Dedifferentiated amniotic fluid mesenchymal stem cell (primary cell): ENCODE results near the gene RMI2.

Experiments used
- DNase-seq: peaks from one replicate; pipeline ENCODE4 v3.0.0-alpha.2; 2016; ENCODE audit errors: extremely low spot score

Gene RMI2

GRCh38 chr16:11309895-11310633, 35.2 kb upstream of the RMI2 start:
- no peak for DNase-seq

- DNase-seq, result no peak
These were observed 34.7 kb upstream of the RMI2 start for GRCh38 chr16:11310634-11310977.

DNA sequence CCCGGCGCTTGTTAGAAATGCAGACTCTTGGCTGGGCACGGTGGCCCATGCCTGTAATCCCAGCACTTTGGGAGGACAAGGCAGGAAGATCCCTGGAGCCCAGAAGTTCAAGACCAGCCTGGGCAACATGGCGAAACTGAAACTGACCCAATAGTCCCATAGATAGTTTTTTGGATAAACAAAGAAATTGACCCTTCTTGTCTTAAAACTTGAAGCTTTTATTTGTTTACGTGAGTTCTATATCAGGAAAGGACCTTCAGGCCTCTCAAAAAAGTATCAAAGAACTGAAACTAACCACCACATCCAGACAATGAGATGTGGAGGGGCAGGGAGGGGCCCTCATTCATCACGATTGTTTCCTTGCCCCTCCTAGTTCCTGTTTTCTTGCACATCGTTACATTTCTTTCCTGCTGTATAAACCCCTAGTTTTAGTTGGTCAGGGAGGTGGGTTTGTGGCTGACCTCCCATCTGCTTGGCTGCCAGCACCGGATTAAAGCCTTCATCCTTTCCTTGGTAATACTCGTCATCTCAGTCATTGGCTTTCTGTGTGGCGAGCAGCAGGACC, 34.2 kb upstream of the RMI2 start:
- no peak for DNase-seq

DNA sequence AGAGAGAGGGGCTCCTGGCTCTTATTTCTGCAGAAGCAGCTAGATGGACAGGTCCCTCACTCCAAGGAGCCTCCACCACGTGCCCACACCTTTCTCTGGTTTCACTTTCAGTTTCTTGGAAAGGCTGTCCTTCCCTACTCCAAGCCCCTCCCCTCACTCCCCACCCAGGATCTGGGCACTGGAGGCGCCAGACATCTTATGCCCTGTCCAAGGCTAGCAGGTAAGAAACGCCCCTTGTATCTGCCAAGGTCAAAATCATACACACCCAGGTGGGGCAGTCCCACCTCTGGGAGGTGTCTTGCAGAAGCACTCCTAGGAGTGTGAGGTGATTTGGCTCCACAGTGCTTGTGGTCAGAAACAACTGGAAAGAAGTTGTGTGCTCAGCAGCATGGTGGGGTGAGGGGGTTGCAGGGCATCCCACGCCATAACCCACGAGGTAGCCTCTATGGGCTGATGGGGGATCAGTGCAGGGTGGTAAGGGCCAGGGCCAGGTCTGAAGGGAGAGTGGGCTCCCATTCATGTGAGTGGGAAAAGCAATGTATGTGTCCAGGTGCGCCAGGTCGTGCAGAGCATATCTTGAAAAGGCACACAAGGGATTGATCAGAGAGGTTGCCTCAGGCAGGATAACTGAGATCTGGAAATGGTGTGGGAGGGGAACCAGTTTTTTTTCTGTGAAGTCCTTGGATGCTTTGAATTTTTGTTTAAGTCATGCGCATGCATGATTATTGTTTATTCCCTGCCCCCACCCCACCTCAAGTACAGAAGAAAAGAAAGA, 32.4 kb upstream of the RMI2 start:
- peak; percentile 60 for DNase-seq

GRCh38 chr16:11313493-11314308, 31.6 kb upstream of the RMI2 start:
- DNase-seq, result no peak

- no peak for DNase-seq
These were observed 30.9 kb upstream of the RMI2 start for GRCh38 chr16:11314309-11314894.

DNA sequence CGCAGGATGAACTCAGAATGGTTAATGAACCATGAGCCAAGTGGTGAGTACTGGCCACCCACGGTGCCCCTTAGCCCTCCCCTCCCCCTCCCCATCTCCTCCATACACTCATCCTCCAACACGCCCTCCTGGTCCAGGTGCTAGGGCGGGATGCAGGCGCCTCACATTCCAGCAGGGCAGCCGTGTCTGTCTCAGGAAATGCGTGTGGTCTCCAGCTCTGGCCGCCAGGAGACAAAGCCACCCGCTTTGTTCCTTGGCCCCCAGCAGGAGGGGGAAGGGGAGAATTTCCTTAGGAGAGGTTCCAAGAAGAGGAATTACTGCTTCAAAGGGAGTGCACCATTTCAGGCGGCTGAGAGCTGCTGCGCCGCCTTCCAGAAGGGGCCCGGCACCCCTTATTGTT, 29.7 kb upstream of the RMI2 start:
- no peak for DNase-seq

GRCh38 chr16:11316331-11317015, 28.8 kb upstream of the RMI2 start:
- no peak for DNase-seq

GRCh38 chr16:11318817-11319216, 26.4 kb upstream of the RMI2 start:
- no peak for DNase-seq

DNA sequence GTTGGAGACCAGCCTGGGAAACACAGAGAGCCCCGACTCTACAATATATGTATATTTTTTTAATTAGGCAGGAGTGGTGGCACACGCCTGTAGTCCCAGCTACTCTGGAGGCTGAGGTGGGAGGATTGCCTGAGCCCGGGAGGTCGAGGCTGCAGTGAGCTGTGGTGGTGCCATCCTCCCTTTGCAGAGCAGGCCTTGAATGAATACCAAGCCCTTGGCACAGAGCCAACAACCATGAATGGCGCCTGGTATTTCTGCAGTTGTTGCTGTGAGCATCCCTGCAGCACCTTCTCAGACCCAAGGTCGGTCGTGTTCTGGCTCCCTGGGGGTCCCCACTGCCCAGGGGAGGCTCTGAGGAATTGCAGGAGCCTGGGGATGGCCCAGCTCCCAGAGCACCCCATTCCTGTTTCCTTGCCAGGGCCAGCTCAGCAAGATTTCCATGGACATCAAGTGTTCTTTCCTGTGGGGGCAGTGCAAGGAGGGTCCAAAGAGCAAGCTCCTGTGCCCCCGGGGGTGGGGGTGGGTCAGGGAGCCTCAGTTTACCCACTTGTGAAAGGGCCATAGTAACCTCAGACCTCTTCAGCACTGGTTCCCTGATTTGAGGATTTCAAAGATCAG, 25.6 kb upstream of the RMI2 start:
- DNase-seq, result no peak

DNA sequence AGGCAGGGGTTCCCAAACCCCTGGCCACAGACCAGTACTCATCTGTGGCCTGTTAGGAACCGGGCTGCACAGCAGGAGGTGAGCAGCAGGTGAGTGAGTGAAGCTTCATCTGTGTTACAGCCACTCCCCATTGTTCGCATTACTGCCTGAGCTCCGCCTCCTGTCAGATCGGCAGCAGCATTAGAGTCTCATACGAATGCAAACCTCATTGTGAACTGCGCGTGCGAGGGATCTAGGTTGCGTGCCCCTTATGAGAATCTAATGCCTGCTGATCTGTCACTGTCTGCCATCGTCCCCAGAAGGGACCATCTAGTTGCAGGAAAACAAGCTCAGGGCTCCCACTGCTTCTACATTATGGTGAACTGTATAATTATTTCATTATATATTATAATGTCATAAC, 25.1 kb upstream of the RMI2 start:
- DNase-seq, result no peak

DNA sequence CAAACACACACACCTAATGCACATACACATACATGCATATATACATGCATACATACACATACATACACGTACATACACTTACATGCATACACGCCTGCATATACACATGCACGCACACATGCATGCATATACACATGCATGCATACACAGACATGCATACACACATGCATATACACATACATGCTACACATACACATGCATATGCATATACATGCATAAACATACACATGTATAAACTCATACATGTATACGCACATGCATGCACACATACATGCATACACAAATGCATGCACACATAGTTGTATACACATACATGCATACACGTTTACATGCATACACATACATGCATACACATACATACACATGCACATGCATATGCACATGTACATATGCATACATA, 23.6 kb upstream of the RMI2 start:
- no peak for DNase-seq

GRCh38 chr16:11322823-11323222, 22.4 kb upstream of the RMI2 start:
- DNase-seq, result no peak

DNA sequence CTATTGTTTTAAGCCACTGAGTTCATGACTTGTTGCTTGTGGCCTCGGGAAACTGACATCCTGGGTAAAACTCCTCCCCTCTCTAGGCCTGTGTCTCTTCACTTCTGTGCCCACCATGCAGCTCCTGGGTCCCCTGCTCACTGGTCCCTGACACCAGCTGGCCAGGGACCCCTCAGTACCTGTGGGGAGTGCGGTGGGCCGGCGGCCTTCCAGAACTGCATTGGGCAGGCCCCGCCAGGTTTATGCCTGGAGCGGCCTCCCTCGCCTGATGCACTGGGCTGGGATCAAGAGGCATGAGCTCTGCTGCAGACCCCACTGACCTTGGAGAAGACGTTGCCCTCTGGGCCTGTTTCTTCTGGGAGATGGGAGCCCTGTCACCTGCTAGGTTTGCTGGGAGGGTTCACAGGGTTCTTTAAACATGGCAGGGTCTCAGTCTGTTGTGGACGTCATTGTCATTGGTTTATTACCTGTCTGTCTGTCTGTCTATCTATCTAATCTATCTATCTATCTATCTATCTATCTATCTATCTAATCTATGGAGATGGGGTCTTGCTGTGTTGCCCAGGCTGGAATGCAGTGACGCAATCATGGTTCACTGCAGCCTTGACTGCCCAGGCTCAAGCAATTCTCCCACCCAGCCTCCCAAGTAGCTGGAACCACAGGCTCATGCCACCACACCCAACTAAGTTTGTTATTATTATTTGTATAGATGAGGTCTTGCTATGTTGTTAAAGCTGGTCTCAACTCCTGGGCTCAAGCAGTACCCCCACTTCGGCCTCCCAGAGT, 21.5 kb upstream of the RMI2 start:
- no peak for DNase-seq

DNA sequence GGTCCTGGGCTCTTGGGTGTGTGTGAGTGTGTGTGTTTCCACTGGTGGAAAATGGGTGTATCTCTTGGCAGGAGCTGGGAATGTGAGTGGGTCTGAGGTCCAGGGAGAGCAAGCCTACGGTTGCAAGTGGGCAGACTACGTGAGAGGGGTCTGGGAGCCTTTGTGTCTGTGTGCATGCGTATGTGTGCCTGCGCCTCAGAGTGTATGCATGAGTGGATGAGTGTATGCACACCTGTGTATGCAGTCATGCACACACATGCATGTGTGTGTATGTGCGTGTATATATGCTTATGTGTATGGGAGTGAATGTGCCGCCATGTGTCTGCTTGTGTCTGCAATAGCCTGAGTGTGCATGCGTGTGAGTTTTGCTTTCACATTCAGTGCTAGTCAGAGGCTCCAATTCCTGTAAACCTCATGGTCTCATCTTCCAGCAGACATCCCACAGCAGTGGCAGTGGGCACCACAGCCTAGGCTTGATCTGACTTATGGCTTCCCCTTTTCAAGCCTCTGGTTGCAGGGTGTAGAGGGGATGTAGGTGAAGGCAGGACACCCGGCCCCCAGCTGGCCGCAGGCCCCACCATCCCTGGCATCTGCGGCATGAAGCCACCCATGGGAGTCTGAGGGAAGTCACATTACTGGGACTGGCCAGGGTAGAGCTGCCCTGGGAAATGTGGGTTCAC, 19.7 kb upstream of the RMI2 start:
- DNase-seq, result no peak

- no peak for DNase-seq
These were observed 19.0 kb upstream of the RMI2 start for GRCh38 chr16:11326084-11326736.

DNA sequence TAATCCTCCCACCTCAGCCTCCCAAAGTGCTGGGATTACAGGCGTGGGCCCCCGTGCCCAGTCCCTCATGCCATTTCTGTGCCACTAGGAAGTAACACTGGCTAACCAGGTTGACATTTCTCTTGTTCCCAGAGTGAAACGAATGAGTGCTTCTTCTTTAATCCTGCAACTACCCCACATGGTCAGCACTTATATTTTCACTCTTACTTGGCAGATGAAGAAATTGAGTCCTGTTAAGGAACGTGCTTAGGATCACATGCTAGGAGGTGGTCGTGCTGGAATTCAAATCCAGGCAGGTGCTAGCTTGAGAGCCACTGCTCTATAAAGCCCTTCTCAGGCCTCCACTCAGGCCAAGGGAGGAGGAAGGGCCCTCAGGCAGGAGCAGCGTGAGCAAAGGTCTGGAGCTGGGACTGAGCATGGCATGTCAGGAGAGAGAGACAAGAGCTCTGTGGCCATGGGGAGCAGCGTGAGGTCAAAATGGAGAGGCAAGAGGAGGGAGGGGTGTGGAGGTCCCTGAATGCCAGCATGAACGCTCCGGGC, 18.5 kb upstream of the RMI2 start:
- DNase-seq, result no peak

- DNase-seq, result no peak
These were observed 17.7 kb upstream of the RMI2 start for GRCh38 chr16:11327277-11328171.
